T-cell (primary cell): ENCODE results near the gene XCR1. TPM values are rescaled to one million over a fixed set of nuclear protein-coding genes. Genes with fewer than 3 reads are reported as not detected.

Experiments
- ATAC-seq, 4 experiments: fragments of 200-7000 bp in 3 of 4; fragments of 150-1000 bp in 1 of 4; cut with Tn5 transposase; replicated peaks in 1 of 4; 1 replicate in 3 of 4; 2 replicates in 1 of 4; pipeline ENCODE4 v1.10.0; 2021; ENCODE audit warnings: moderate library complexity in 3 of 4, mild to moderate bottlenecking in 2 of 4, moderate number of reproducible peaks in 1 of 4
- CTCF ChIA-PET, 2 donors: fragments of 300-600 bp; sonication (Branson Sonifier 250); formaldehyde crosslinking; loops; one replicate each; lab custom pipeline; 2022; ENCODE audit warnings: antibody characterized with exemption in 2 of 2; lab: Charles Lee
- POLR2A ChIA-PET, 2 donors: fragments of 300-600 bp; sonication (Branson Sonifier 250); formaldehyde crosslinking; loops; one replicate each; lab custom pipeline; 2022; ENCODE audit warnings: antibody characterized with exemption in 2 of 2; lab: Charles Lee
- DNase-seq, 35 experiments: peaks; one replicate each; pipeline versions ENCODE4 v3.0.0 to v3.0.0-alpha.2; 2013 to 2023
- H3K27ac ChIP-seq: one replicate; pipeline ENCODE4 v1.5.1; 2013; ENCODE audit warnings: low read length
- H3K27me3 ChIP-seq, 2 experiments: replicated peaks in 1 of 2; 1 replicate in 1 of 2; 2 replicates in 1 of 2; pipeline versions ENCODE4 v1.6.1 to v1.7.0; 2013; ENCODE audit warnings: low read length in 1 of 2, mixed read lengths in 1 of 2; ENCODE audit not compliant: control insufficient read depth in 2 of 2, insufficient read depth in 2 of 2; ENCODE audit errors: extremely low read depth in 1 of 2
- H3K36me3 ChIP-seq, 2 donors: 1 replicate in 1 of 2; 2 replicates in 1 of 2; pipeline versions ENCODE4 v1.6.1 to v1.7.0; 2013; ENCODE audit warnings: low read length in 1 of 2; ENCODE audit not compliant: control insufficient read depth in 2 of 2, insufficient read depth in 1 of 2; ENCODE audit errors: extremely low read depth in 1 of 2
- H3K4me1 ChIP-seq, 2 experiments: 1 replicate in 1 of 2; 2 replicates in 1 of 2; pipeline versions ENCODE4 v1.6.1 to v1.7.0; 2013; ENCODE audit warnings: low read length in 2 of 2, mixed read lengths in 1 of 2; ENCODE audit not compliant: insufficient read depth in 2 of 2, control insufficient read depth in 1 of 2; ENCODE audit errors: extremely low read depth in 1 of 2
- H3K4me3 ChIP-seq, 2 donors: 1 replicate in 1 of 2; 2 replicates in 1 of 2; pipeline versions ENCODE4 v1.5.1 to v1.7.0; 2013; ENCODE audit warnings: mild to moderate bottlenecking in 2 of 2, low read length in 1 of 2, moderate library complexity in 1 of 2; ENCODE audit not compliant: control insufficient read depth in 1 of 2; ENCODE audit errors: extremely low read depth in 1 of 2
- H3K9me3 ChIP-seq: 2 replicates; pipeline ENCODE4 v1.7.0; 2013
- H3K27ac Mint-ChIP-seq, 2 donors: one replicate each; pipeline ENCODE4 v1.8.0; 2020 to 2021; ENCODE audit warnings: mild to moderate bottlenecking in 2 of 2, mixed read lengths in 2 of 2
- H3K27me3 Mint-ChIP-seq, 2 donors: one replicate each; pipeline ENCODE4 v1.8.0; 2021 to 2022; ENCODE audit warnings: mixed read lengths in 2 of 2
- H3K36me3 Mint-ChIP-seq: one replicate; pipeline ENCODE4 v1.8.0; 2021; ENCODE audit warnings: mixed read lengths
- H3K4me1 Mint-ChIP-seq, 3 donors: one replicate each; pipeline ENCODE4 v1.8.0; 2020 to 2022; ENCODE audit warnings: mixed read lengths in 3 of 3, mild to moderate bottlenecking in 1 of 3
- H3K4me3 Mint-ChIP-seq, 3 donors: one replicate each; pipeline ENCODE4 v1.8.0; 2020 to 2022; ENCODE audit warnings: mild to moderate bottlenecking in 3 of 3, mixed read lengths in 3 of 3, moderate library complexity in 3 of 3
- H3K9me3 Mint-ChIP-seq, 3 donors: one replicate each; pipeline ENCODE4 v1.8.0; 2020 to 2022; ENCODE audit warnings: mixed read lengths in 3 of 3
- WGBS: methylation state at CpG from one replicate; pipeline ENCODE4 v1.1.5; 2013; ENCODE audit warnings: missing lambda C conversion rate; ENCODE audit not compliant: insufficient coverage; 5-methylcytosine and 5-hydroxymethylcytosine counted together
- total RNA-seq, 35 experiments: library from RNA in 6 of 35; stranded (reverse) in 6 of 35; fragments of 120-200 nt in 1 of 35; gene quantifications; one replicate each; pipeline versions ENCODE4 v1.2.1 to v1.2.4 and lab custom pipeline; 2013 to 2026

The XCR1 gene
- total RNA-seq, 5 donors from 2014 or later (not counting 1 experiment from before 2014, with no cell fraction given), result 0.08 to 0.28 TPM; not detected in 3

DNA sequence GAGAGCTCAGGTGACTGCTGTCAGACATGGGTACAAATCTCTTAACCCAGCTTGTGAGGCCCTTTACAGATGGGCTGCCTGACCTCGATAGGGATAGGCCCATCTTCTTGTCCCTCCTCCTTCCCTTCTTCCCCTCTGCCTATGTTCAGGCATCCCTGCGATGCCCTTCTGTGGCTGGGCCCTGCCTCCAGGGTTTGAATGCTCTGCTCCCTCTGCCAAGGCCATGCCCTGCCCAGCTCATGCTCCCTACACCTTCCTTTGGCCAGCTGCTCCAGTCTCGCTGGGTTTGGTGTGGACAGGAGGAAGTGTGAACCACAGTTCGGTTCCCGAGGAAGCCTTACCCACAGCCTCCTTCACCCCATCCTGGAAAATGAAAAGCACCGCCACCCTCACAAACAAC, 35.9 kb downstream of the XCR1 start:
- Mint-ChIP-seq H3K9me3 (no peaks in the 10 kb centered on the region), H3K36me3 (peaks cover 33% of the 10 kb centered on the region), H3K27me3 (no peaks in the 10 kb centered on the region), H3K27ac (peak overlapping the region; percentile 84), H3K4me3 (peak overlapping the region in 1 of 3 donors; percentile 3), H3K4me1 (peaks cover 66 to 82% (median 80%) of the 10 kb centered on the region in 3 donors)
- WGBS, result no CpG with 5 or more reads among the region's 6 CpGs
- CTCF ChIA-PET, result interaction anchor here in 1 of 2 donors (0.7 kb wide), 2 partner anchors 33 to 44 kb away, joined by 3 read pairs; no protein-coding TSS in a partner anchor
- H3K9me3 ChIP-seq, result no peaks in the 10 kb centered on the region
- DNase-seq, result no peak
- H3K27ac ChIP-seq, result peak overlapping the region; percentile 45
- H3K36me3 ChIP-seq, result peaks cover 0 to 21% of the 10 kb centered on the region in 2 donors
- no peak overlapping the region for H3K4me3 ChIP-seq
- no peaks in the 10 kb centered on the region for H3K27me3 ChIP-seq
- peaks cover 15 to 85% of the 10 kb centered on the region in 2 experiments for H3K4me1 ChIP-seq
- POLR2A ChIA-PET, result no interaction called here
- ATAC-seq, result no peak

DNA sequence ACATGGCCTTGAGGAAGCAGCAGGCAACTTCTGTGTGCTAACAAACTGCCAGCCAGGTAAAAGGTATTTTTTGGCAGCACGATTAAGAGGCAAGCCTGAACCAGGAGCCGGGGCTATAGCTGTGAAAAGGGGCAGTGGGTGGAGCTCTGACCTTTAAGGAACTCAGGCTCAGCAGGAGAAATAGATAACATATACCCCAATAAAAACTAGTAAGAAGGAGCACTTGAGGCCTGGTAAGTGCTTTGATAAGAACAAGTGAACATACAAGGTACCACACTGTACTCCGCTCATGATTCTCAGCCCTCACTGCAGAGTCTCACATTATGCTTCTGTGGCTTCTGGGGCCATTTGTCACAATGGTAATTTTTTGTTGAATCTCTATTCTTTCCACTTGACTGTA, 37.1 kb downstream of the XCR1 start:
- Mint-ChIP-seq H3K27me3 (no peaks in the 10 kb centered on the region), H3K4me3 (no peak overlapping the region), H3K9me3 (no peaks in the 10 kb centered on the region), H3K4me1 (peaks cover 71 to 87% (median 82%) of the 10 kb centered on the region in 3 donors), H3K36me3 (peaks cover 39% of the 10 kb centered on the region), H3K27ac (peak overlapping the region; percentile 62 to 68)
- H3K27me3 ChIP-seq, result no peaks in the 10 kb centered on the region
- H3K27ac ChIP-seq, result no peak overlapping the region
- DNase-seq, result no peak
- ATAC-seq, result no peak
- ChIA-PET CTCF (no interaction called here), POLR2A (no interaction called here)
- peaks cover 15 to 84% of the 10 kb centered on the region in 2 experiments for H3K4me1 ChIP-seq
- peaks cover 2 to 23% of the 10 kb centered on the region in 2 donors for H3K36me3 ChIP-seq
- no peaks in the 10 kb centered on the region for H3K9me3 ChIP-seq
- 0% methylated on average over 1 of the region's 3 CpGs for WGBS
- H3K4me3 ChIP-seq, result no peak overlapping the region

DNA sequence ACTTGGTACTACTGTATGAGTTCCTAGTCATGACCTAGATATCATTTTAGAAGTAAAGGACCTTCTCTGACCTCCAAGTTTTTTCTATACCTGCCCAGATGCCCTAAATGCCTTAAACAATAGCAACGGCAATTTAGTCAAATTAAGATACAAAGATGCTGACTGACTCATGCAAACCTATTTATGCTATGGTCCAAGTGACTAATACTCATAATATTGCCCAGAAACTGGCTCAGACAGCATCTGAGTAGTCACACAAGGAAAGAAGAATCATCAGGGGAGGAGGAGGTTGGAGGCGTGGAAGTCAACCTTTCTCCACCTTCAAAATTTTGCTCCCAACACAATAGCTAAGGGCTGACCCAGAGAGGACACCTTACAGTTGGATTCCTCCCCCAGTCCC, 38.5 kb downstream of the XCR1 start:
- peaks cover 50% of the 10 kb centered on the region for H3K36me3 Mint-ChIP-seq
- H3K27me3 ChIP-seq, result no peaks in the 10 kb centered on the region
- peaks cover 9 to 74% of the 10 kb centered on the region in 2 experiments for H3K4me1 ChIP-seq
- H3K9me3 ChIP-seq, result no peaks in the 10 kb centered on the region
- no peak overlapping the region for H3K4me3 Mint-ChIP-seq
- peak overlapping the region; percentile 3 to 68 for H3K27ac Mint-ChIP-seq
- WGBS, result no CpG with 5 or more reads among the region's 2 CpGs
- H3K4me3 ChIP-seq, result no peak overlapping the region
- CTCF ChIA-PET, result no interaction called here
- H3K27ac ChIP-seq, result peak overlapping the region; percentile 16
- POLR2A ChIA-PET, result no interaction called here
- ATAC-seq, result no peak
- peaks cover 68 to 87% (median 85%) of the 10 kb centered on the region in 3 donors for H3K4me1 Mint-ChIP-seq
- H3K9me3 Mint-ChIP-seq, result no peaks in the 10 kb centered on the region
- DNase-seq, result no peak
- no peaks in the 10 kb centered on the region for H3K27me3 Mint-ChIP-seq
- H3K36me3 ChIP-seq, result peaks cover 12 to 37% of the 10 kb centered on the region in 2 donors

DNA sequence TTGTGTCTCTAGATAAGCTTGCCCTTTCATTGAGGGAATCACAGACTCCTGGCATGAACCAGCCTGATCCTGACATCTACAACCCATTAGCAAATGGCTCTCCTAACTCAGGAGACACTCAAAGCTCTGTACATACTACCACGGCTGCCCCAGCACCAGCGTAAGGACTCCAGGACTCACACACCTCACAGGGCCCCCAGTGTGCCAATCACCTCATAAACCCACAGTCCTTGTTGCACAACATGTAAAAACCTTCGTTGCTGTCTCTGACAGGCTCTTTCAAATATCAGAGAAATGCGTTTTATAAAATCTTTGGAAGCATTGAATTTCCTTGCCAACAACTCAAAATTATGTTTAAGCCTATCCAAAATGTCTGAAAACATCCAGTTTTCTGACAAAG, 38.9 kb downstream of the XCR1 start:
- ChIA-PET POLR2A (no interaction called here), CTCF (no interaction called here)
- Mint-ChIP-seq H3K9me3 (no peaks in the 10 kb centered on the region), H3K27ac (peak overlapping the region; percentile 68 to 75), H3K36me3 (peaks cover 54% of the 10 kb centered on the region), H3K27me3 (no peaks in the 10 kb centered on the region), H3K4me1 (peaks cover 63 to 83% (median 82%) of the 10 kb centered on the region in 3 donors), H3K4me3 (no peak overlapping the region)
- peaks cover 4 to 70% of the 10 kb centered on the region in 2 experiments for H3K4me1 ChIP-seq
- DNase-seq, result no peak
- peak overlapping the region; percentile 39 for H3K27ac ChIP-seq
- WGBS, result 73% methylated on average over 4 of the region's 4 CpGs
- no peaks in the 10 kb centered on the region for H3K27me3 ChIP-seq
- no peaks in the 10 kb centered on the region for H3K9me3 ChIP-seq
- H3K36me3 ChIP-seq, result peaks cover 16 to 41% of the 10 kb centered on the region in 2 donors
- no peak for ATAC-seq
- H3K4me3 ChIP-seq, result no peak overlapping the region

DNA sequence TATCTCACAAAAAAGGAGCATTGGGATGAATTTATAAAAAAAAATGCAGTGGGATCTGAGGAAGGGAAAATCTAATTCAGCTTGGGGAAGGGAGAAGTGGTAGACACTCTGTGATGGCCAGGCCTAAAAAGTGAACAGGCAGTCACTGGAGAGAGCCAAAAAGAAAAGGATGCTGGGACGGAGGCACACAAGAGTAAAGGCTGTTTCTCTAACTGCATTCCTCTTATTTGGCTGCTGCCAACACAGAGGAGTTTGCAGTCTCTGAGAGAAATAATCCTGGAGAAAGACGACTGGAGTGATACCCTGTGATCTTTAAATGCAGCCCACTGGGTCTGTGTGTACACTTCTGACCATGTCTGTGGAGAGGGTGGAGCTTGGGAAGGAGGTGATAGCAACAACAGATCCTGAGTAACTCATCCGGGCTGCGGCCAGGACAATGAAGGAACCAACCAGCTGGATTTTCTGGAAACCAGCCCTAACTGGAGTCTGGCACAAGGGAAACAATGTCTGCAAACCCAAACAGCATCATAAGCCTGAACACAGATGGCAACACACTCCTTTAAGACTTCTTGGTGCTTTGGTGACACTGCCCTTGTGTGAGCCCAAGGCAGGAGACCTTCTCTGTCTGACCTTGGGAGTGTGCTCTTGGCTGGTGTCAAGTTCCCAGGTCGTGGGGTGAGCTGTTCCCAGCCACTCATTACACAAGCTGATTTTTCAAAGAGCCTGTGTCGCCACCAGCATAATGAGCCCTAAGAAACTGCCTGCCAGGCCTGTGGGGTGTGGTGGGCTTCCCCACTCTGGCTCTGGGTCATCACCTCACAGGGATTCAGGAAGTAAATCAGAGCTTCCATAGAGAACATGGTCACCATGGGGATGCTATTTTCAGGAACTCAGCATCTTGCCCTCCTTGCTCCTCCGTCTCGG, 39.7 kb downstream of the XCR1 start:
- peaks cover 56 to 81% (median 75%) of the 10 kb centered on the region in 3 donors for H3K4me1 Mint-ChIP-seq
- no peak overlapping the region for H3K4me3 Mint-ChIP-seq
- DNase-seq (no peak), ATAC-seq (no peak)
- Histone ChIP-seq H3K27me3 (no peaks in the 10 kb centered on the region), H3K9me3 (no peaks in the 10 kb centered on the region), H3K36me3 (peaks cover 16 to 46% of the 10 kb centered on the region in 2 donors), H3K27ac (peak overlapping the region; percentile 39), H3K4me3 (no peak overlapping the region), H3K4me1 (peaks cover 0 to 63% of the 10 kb centered on the region in 2 experiments)
- ChIA-PET CTCF (no interaction called here), POLR2A (no interaction called here)
- WGBS, result 96% methylated on average over 6 of the region's 8 CpGs
- H3K9me3 Mint-ChIP-seq, result no peaks in the 10 kb centered on the region
- peaks cover 61% of the 10 kb centered on the region for H3K36me3 Mint-ChIP-seq
- peak overlapping the region; percentile 68 to 75 for H3K27ac Mint-ChIP-seq
- no peaks in the 10 kb centered on the region for H3K27me3 Mint-ChIP-seq

DNA sequence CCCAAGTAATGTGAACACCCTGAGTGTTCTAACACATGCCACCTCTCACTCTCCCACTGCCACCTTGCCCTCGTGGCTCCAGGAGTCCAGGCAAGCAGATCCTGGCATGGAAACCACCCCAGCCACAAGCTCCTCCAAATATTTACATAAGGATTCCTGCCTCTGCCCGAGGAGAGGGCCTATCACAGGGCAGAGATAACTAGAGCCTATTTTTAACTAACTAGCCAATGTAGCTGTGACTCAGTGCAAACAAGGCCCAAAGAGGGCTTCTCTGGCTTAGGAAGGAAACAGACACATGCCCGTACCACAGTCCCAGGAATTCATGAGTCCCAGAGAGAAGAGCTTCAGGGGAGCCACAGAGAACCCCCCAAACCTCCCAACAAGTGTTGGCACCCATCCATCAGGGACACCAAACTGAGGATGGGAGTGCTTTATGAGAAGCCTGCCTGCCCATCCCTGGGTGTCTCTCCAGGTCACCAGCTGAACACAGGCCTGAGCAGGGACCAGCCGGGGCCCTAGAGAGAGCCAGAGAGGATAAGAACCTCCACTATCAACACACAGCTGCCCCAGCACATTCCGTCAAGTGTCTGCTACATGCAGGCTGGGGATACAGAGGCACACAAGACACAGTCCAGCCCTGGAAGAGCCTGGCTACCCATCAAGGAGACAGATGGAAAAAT, 40.8 kb downstream of the XCR1 start:
- Mint-ChIP-seq H3K27ac (peak overlapping the region; percentile 68 to 73), H3K4me3 (no peak overlapping the region), H3K27me3 (no peaks in the 10 kb centered on the region), H3K9me3 (no peaks in the 10 kb centered on the region), H3K36me3 (peaks cover 68% of the 10 kb centered on the region), H3K4me1 (peaks cover 44 to 74% (median 72%) of the 10 kb centered on the region in 3 donors)
- H3K4me3 ChIP-seq, result no peak overlapping the region
- ATAC-seq (no peak), DNase-seq (no peak)
- H3K36me3 ChIP-seq, result peaks cover 18 to 58% of the 10 kb centered on the region in 2 donors
- H3K9me3 ChIP-seq, result no peaks in the 10 kb centered on the region
- 95% methylated on average over 3 of the region's 5 CpGs for WGBS
- CTCF ChIA-PET, result no interaction called here
- peak overlapping the region; percentile 11 for H3K27ac ChIP-seq
- POLR2A ChIA-PET, result interaction anchor here in 1 of 2 donors (1.0 kb wide), 1 partner anchor 79 kb away, joined by 3 read pairs; no protein-coding TSS in a partner anchor
- no peaks in the 10 kb centered on the region for H3K27me3 ChIP-seq
- H3K4me1 ChIP-seq, result peaks cover 0 to 51% of the 10 kb centered on the region in 2 experiments
